Kidney (tissue), 14 donors: Measurements from ENCODE around the gene CASP8. TPM values are rescaled to one million over a fixed set of nuclear protein-coding genes. Genes with fewer than 3 reads are reported as not detected.

Source experiments
- DNase-seq, 5 donors: peaks; one replicate each; pipeline ENCODE4 v3.0.0-alpha.2; 2013 to 2020
- FAIRE-seq: peaks from 2 replicates; lab custom pipeline; 2012; peaks lifted over from hg19 to GRCh38; lab: Jason Lieb, UNC
- H3K27ac ChIP-seq, 2 donors: one replicate each; pipeline ENCODE4 v1.7.0; 2013; ENCODE audit warnings: low read depth in 2 of 2, low read length in 2 of 2, inconsistent platforms in 1 of 2
- H3K27me3 ChIP-seq: one replicate; pipeline ENCODE4 v1.7.1; 2013; ENCODE audit warnings: low read length, inconsistent platforms; ENCODE audit not compliant: control insufficient read depth, insufficient read depth
- H3K36me3 ChIP-seq, 3 donors: one replicate each; pipeline versions ENCODE4 v1.7.0 to v1.7.1; 2013; ENCODE audit warnings: low read length in 3 of 3, control low read depth in 1 of 3, inconsistent platforms in 1 of 3; ENCODE audit not compliant: insufficient read depth in 3 of 3, control insufficient read depth in 2 of 3
- H3K4me1 ChIP-seq, 3 donors: one replicate each; pipeline versions ENCODE4 v1.7.0 to v1.7.1; 2013; ENCODE audit warnings: low read length in 3 of 3, inconsistent platforms in 1 of 3, low read depth in 1 of 3; ENCODE audit not compliant: control insufficient read depth in 2 of 3, insufficient read depth in 2 of 3
- H3K4me3 ChIP-seq, 3 donors: one replicate each; pipeline versions ENCODE4 v1.7.0 to v1.8.1; 2013; ENCODE audit warnings: low read length in 3 of 3, control low read depth in 1 of 3, inconsistent platforms in 1 of 3
- H3K9ac ChIP-seq, 3 donors: one replicate each; pipeline versions ENCODE4 v1.7.0 to v1.7.1; 2013; ENCODE audit warnings: low read length in 3 of 3, control low read depth in 1 of 3, inconsistent platforms in 1 of 3
- H3K9me3 ChIP-seq, 3 donors: one replicate each; pipeline versions ENCODE4 v1.7.0 to v1.7.1; 2013; ENCODE audit warnings: low read length in 3 of 3, control low read depth in 1 of 3, inconsistent platforms in 1 of 3; ENCODE audit not compliant: control insufficient read depth in 2 of 3, insufficient read depth in 1 of 3
- intact Hi-C: fragments of 100-400 bp; cut with DNase I; formaldehyde crosslinking; loops from one replicate; pipeline ENCODE4 v1.11.1; 2022
- polyA plus RNA-seq: library from polyadenylated mRNA; stranded (reverse); fragments of 350-450 nt; fragmentation: Illumina TruSeq; extraction: RNeasy Lipid Tissue Mini Kit (QIAGEN cat#74804); gene quantifications from one replicate; pipeline ENCODE4 v1.2.3, GENCODE V29; 2014; ENCODE audit warnings: low read depth, low replicate concordance; ENCODE audit not compliant: insufficient read depth
- total RNA-seq: library from RNA; stranded (reverse); fragmentation: NEBNext Ultra II Directional; extraction: Animal tissue kit (Norgen Biotek cat#: 25700); gene quantifications from one replicate; pipeline ENCODE4 v1.2.1, GENCODE V29; 2021
- TF ChIP-seq, protein P1 (sequence below): IDR thresholded peaks from 3 replicates; pipeline ENCODE4 v1.5.1; 2012; ENCODE audit warnings: mild to moderate bottlenecking, moderate library complexity, borderline replicate concordance; ENCODE audit not compliant: insufficient read depth; ENCODE audit errors: extremely low read depth
- donor health status: control.
- donor health status: control.
- donor health status: control.
- donor health status: control.
- donor health status: control.
- donor health status: DM: yes; HTN: yes; CAD: no.
- donor health status: Normal renal cell carcinoma (clear cell type).

CASP8 gene
- total and polyA plus RNA-seq, 2 donors from 2014 or later, result 8.0 to 35.3 TPM

GRCh38 chr2:201257381-201257955 lies 2.9 kb upstream of the CASP8 start:
- Histone ChIP-seq H3K9me3 (no peaks in the 10 kb centered on the region), H3K4me1 (peaks cover 0 to 3% (median 0%) of the 10 kb centered on the region in 3 donors), H3K36me3 (no peaks in the 10 kb centered on the region), H3K4me3 (peak overlapping the region; percentile 79 to 90 (median 89)), H3K27me3 (no peaks in the 10 kb centered on the region), H3K27ac (peak overlapping the region; percentile 84 to 92), H3K9ac (peak overlapping the region in 2 of 3 donors; percentile 56 to 81)
- TF ChIP-seq, protein P1, sequence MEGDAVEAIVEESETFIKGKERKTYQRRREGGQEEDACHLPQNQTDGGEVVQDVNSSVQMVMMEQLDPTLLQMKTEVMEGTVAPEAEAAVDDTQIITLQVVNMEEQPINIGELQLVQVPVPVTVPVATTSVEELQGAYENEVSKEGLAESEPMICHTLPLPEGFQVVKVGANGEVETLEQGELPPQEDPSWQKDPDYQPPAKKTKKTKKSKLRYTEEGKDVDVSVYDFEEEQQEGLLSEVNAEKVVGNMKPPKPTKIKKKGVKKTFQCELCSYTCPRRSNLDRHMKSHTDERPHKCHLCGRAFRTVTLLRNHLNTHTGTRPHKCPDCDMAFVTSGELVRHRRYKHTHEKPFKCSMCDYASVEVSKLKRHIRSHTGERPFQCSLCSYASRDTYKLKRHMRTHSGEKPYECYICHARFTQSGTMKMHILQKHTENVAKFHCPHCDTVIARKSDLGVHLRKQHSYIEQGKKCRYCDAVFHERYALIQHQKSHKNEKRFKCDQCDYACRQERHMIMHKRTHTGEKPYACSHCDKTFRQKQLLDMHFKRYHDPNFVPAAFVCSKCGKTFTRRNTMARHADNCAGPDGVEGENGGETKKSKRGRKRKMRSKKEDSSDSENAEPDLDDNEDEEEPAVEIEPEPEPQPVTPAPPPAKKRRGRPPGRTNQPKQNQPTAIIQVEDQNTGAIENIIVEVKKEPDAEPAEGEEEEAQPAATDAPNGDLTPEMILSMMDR, result no peak
- no peak for FAIRE-seq
- DNase-seq, result no peak
- intact Hi-C loops, result no loop called here

DNA sequence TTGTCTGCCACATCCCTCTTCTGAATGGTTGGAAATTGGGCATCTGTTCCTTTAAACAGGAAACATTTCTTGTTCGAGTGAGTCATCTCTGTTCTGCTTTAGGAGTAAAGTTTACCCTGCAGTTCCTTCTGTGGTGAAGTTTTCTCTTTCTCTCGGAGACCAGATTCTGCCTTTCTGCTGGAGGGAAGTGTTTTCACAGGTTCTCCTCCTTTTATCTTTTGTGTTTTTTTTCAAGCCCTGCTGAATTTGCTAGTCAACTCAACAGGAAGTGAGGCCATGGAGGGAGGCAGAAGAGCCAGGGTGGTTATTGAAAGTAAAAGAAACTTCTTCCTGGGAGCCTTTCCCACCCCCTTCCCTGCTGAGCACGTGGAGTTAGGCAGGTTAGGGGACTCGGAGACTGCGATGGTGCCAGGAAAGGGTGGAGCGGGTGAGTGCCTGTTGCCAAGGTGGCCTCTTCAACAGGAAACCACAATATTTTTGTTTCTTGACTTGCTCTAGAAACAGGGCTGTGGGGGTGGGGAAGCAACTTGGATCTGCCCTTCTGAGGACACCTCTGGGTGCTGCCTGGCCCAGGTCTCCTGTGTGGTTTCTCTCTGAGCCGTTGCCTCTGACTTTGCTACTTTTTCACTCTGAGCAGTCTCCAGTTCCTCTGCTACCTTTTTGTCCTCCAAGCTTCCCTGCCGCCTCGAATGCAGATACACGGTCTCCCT lies 2.2 kb upstream of the CASP8 start:
- Histone ChIP-seq H3K9ac (peak overlapping the region; percentile 56 to 85 (median 81)), H3K27ac (peak overlapping the region; percentile 84 to 92), H3K4me1 (peaks cover 0 to 3% (median 0%) of the 10 kb centered on the region in 3 donors), H3K36me3 (no peaks in the 10 kb centered on the region), H3K9me3 (no peaks in the 10 kb centered on the region), H3K27me3 (no peaks in the 10 kb centered on the region), H3K4me3 (peak overlapping the region; percentile 79 to 90 (median 89))
- DNase-seq, result peak; percentile 62 to 95 (median 71)
- TF ChIP-seq, protein P1, result no peak
- FAIRE-seq, result no peak
- intact Hi-C loops, result no loop called here

DNA sequence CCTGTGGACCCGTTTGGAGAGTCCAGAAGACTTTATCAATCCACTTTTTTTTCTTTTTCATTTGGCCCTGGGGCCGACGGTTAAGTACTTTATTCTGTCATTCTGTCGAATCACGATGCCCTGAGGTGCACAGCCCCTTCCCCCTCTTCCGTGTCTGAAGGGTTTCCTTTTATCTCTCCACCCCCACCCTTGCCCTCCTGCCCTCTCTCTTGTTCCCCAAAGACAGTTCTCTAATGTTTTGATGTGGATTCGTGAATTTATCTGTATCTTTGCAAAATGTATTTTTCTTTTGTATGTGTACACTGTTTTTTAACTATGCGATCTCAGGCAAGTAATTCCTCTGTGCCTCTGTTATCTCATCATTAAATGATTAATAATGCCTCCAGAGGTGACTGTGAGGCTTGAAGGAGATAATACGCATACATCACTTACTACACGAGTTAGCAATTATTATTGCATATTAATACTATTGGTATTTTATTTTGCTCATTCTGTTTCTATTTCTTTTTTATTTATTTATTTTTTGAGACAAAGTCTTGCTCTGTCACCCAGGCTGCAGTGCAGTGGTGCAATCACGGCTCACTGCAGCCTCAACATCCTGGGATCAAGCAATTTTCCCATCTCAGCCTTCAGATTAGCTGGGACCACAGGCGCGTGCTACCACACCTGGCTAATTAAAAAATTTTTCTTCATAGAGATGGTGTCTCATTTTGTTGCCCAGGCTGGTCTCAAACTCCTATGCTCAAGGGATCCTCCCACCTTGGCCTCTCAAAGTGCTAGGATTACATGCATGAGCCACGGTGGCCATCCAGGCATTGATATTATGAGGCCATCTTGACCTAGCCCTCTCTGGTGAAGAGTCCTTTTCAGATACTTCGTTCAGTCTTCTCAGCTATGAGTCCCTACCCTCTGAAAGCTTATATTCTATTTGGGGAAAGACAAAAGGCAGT lies 1.4 kb upstream of the CASP8 start:
- H3K9me3 ChIP-seq, result no peaks in the 10 kb centered on the region
- FAIRE-seq (no peak), DNase-seq (no peak)
- H3K4me1 ChIP-seq, result peaks cover 0 to 3% (median 0%) of the 10 kb centered on the region in 3 donors
- H3K36me3 ChIP-seq, result no peaks in the 10 kb centered on the region
- intact Hi-C loops, result no loop called here
- peak overlapping the region; percentile 79 to 90 (median 89) for H3K4me3 ChIP-seq
- peak overlapping the region; percentile 84 to 92 for H3K27ac ChIP-seq
- TF ChIP-seq, protein P1, result no peak
- no peaks in the 10 kb centered on the region for H3K27me3 ChIP-seq
- H3K9ac ChIP-seq, result peak overlapping the region; percentile 56 to 85 (median 81)
